ENCODE measurements around the gene DGKI.

GRCh38 chr7:137331378-137331777 lies 515.4 kb downstream of the DGKI start:
- TF ChIP-seq CTCF (IDR thresholded peaks at IDR 0.05) (no peak), POLR2A (IDR thresholded peaks at IDR 0.05) (no peak)

Data from thyroid gland (tissue), 4 donors.